Astrocyte of the spinal cord (primary cell): Measurements from ENCODE around the gene CD84.
"Not testable (repeated sequence)": the region's sequence is repeated elsewhere in the genome, so short reads cannot be mapped to it uniquely, and the experiment has no call there.

Experiments used
- DNase-seq: peaks from one replicate; pipeline ENCODE4 v3.0.0; 2011; ENCODE audit warnings: low read depth, low spot score
- H3K4me3 ChIP-seq: 2 replicates; pipeline ENCODE4 v1.5.1; 2011; ENCODE audit warnings: low read depth, mild to moderate bottlenecking, low read length, moderate library complexity
- CTCF ChIP-seq: IDR thresholded peaks from 2 replicates; pipeline ENCODE4 v1.5.1; 2012; ENCODE audit warnings: low read depth, mild to moderate bottlenecking, low read length, inconsistent platforms
- in situ Hi-C: cut with HindIII; loops from 2 replicates; pipeline ENCODE4 v1.10.0; 2017; ENCODE audit warnings: low sequenced_read_pairs

The CD84 gene

DNA sequence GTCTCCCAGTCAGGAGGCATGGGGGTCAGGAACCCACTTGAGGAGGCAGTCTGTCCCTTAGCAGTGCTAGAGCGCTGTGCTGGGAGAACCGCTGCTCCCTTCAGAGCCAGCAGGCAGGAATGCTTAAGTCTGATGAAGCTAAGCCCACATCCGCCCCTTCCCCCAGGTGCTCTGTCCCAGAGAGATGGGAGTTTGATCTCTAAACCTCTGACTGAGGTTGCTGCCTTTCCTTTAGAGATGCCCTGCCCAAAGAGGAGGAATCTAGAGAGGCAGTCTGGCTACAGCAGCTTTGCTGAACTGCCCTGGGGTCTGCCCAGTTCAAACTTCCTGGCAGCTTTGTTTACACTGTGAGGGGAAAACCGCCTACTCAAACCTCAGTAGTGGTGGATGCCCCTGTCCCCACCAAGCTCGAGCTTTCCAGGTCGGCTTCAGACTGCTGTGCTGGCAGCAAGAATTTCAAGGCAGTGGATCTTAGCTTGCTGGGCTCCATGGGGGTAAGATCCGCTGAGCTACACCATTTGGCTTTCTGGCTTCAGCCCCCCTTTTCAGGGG lies 49.8 kb downstream of the CD84 start:
- H3K4me3 ChIP-seq, DNase-seq, in situ Hi-C loops: not testable (repeated sequence)

DNA sequence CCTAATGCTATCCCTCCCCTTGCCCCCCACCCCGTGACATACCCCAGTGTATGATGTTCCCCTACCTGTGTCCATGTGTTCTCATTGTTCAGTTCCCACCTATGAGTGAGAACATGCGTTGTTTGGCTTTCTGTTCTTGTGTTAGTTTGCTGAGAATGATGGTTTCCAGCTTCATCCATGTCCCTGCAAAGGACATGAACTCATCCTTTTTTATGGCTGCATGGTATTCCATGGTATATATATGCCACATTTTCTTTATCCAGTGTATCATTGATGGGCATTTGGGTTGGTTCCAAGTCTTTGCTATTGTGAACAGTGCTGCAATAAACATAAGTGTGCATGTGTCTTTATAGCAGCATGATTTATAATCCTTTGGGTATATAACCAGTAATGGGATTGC lies 55.5 kb downstream of the CD84 start:
- DNase-seq, in situ Hi-C loops, H3K4me3 ChIP-seq: not testable (repeated sequence)

- H3K4me3 ChIP-seq = no peak within 1 kb of the TSS
- no peak for TF ChIP-seq CTCF
- no peak for DNase-seq
- in situ Hi-C loops = no loop called here
Measured at GRCh38 chr1:160522622-160523345, 56.5 kb downstream of the CD84 start, which contains the start of gene SLAMF6. Gene SLAMF6 (minus strand): TSS chr1:160523255. CDS start chr1:160523192, 63 bp downstream.

DNA sequence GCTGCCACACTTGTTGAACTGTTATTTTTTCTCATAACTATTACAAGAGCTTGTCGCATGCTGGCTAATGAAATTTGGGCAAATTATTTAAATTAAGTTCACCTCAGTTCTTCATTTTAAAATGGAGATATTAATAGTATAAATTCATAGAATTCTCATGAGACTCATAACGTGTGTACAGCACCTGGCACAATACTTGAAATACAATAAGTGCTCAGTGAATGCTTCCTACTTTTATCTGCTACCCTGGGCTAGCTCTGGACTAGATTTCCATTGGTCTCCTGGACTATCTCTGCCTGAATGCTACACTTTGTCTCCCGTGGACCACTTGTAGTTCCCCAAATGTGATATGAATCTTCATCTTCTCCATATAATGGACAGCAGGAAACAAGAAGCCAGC lies 57.2 kb downstream of the CD84 start:
- no peak overlapping the region for H3K4me3 ChIP-seq
- no peak for TF ChIP-seq CTCF
- no peak for DNase-seq
- in situ Hi-C loops = no loop called here

DNA sequence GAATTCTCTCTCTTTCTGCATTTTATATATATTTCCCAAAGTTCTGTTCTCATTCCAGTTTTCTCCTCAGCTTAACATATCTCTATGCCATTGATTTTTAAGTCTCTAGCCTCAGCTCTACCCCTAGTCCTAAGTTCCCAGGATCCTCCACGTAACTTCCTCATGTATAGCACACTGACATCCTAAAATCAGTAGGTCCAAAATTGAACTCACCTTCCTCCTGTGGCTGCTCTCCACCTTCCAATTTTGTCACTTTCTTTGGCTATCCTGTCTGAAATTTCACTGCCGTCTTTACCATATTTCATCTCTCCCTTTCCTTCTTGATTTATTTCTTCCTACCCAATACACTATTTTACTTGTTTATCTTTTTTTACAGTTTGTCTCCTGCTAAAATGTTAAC lies 57.7 kb downstream of the CD84 start:
- in situ Hi-C loops = no loop called here
- DNase-seq = no peak
- no peak overlapping the region for H3K4me3 ChIP-seq
- TF ChIP-seq CTCF = no peak

DNA sequence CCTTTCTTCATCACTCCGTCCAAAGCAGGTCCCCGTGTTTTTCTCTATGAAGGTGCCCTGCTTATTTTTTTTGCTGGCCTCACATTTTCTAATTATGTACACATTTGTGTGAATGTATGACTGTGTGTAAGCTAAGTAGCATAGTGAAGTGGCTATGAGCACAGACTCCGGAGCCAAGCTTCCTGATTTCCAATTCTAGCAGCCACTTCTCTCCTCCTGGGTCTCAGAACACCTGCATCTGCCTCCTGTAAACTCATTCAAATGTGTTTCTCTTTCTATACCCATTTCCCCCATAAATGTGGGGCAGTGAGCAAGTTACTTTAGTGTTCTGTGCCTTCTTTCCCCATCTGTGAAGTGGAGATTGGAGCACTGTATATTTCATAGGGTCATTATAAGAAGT lies 58.3 kb downstream of the CD84 start:
- H3K4me3 ChIP-seq = no peak overlapping the region
- no peak for DNase-seq
- in situ Hi-C loops = no loop called here
- TF ChIP-seq CTCF = no peak

DNA sequence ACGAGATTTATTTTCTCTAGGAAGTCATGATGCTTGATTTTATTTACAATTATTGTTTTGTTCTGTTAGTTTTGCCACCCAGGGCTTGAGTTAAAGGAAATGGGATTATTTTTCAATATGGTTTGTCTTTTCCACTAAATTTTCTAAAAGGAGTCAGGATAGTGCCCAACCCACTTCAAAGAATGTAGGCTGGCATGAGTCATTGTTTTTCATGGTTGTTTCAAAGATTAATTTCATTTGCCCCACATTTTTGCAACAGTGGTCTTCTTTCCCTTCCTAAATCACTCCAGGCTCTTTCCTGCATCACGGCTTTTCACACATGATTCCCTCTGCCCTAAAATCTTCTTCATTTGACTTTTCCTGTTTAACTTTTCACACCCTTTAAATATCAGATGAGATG lies 58.7 kb downstream of the CD84 start:
- no peak for DNase-seq
- H3K4me3 ChIP-seq = no peak overlapping the region
- in situ Hi-C loops = no loop called here
- TF ChIP-seq CTCF = no peak
